ENCODE measurements around the gene STAT3.
"Not testable (repeated sequence)": the region's sequence is repeated elsewhere in the genome, so short reads cannot be mapped to it uniquely, and the experiment has no call there.

Gene STAT3

GRCh38 chr17:42405963-42406495 is 17.8 kb upstream of the STAT3 start:
- ChIA-PET POLR2A (ENCODE audit: low non-redundant PET) (interaction anchor here (0.8 kb wide), 1 partner anchor 286 kb away, joined by 3 read pairs; no protein-coding TSS in a partner anchor), CTCF (interaction anchor here (0.6 to 1.5 kb wide), 14 partner anchors 9 to 314 kb away, joined by 3 to 9 read pairs (median 4); partner anchors contain the start of gene CAVIN1)
- TF ChIP-seq, protein P1, sequence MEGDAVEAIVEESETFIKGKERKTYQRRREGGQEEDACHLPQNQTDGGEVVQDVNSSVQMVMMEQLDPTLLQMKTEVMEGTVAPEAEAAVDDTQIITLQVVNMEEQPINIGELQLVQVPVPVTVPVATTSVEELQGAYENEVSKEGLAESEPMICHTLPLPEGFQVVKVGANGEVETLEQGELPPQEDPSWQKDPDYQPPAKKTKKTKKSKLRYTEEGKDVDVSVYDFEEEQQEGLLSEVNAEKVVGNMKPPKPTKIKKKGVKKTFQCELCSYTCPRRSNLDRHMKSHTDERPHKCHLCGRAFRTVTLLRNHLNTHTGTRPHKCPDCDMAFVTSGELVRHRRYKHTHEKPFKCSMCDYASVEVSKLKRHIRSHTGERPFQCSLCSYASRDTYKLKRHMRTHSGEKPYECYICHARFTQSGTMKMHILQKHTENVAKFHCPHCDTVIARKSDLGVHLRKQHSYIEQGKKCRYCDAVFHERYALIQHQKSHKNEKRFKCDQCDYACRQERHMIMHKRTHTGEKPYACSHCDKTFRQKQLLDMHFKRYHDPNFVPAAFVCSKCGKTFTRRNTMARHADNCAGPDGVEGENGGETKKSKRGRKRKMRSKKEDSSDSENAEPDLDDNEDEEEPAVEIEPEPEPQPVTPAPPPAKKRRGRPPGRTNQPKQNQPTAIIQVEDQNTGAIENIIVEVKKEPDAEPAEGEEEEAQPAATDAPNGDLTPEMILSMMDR (conservative IDR thresholded peaks at IDR 0.05; ENCODE audit: low read depth), result peak; percentile 74
- peak overlapping the region; percentile 96 for H3K27ac ChIP-seq
- DNase-seq (ENCODE audit: low spot score), result peak; percentile 34

DNA sequence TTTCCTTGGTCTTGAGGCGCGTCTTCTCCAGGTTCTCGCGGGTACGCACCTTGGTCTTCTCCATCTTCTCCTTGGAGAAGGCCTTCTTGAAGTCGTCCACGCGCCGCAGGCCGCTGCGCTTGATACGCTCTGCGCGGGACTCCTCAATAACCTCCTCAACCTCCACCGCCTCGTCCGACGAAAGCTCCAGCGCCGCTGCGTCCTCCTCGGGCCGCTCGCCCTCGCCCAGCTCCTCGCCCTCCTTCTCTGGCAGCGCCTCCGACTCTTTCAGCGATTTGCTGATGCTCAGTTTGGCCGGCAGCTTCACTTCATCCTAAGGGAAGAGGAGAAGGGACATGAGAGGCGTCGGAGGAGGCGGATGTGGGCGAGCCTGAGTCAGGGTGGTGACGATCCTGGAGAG is 16.8 kb upstream of the STAT3 start:
- peak overlapping the region; percentile 96; the same call in 1 of the 2 replicates for H3K27ac ChIP-seq
- POLR2A ChIA-PET (ENCODE audit: low non-redundant PET), result no interaction called here
- CTCF ChIA-PET, result interaction anchor here (0.9 kb wide), 1 partner anchor 43 kb away, joined by 5 read pairs; no protein-coding TSS in a partner anchor
- TF ChIP-seq, protein P1 (conservative IDR thresholded peaks at IDR 0.05; ENCODE audit: low read depth), result no peak
- DNase-seq (ENCODE audit: low spot score), result no peak

DNA sequence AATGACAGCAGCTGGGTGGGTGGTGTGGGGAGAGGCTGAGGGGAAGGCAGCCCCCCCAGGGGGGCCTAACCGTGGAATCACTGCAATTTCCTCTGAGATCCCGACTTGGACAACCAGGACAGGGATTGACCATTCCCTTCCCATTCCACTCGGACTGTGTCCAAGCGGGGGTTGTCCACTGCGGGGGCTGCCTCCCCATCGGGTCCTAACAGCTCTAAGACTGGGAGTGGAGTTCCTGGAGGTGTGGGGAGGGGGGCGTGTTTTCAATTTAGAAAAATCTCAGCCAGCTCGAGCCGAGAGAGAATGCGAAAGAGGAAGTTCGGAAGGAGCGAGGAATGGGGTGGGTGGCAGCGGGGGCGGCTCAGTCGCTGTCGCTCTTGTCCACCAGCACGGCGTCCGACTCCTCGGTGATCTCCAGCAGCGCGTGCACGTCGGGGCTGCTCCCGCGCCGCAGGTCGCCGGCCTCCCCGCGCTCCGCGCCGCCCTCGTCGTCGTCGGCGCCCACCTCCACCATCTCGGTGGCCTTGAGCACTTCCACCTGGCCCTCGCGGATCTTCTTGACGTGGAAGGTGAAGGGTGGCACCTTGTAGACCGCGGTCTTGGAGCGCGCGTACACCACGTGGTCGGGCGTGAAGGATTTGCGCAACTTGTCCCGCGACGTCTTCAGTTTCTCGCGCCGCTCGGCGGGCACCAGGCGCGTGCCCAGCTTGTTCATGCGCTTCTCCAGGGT is 16.2 kb upstream of the STAT3 start:
- TF ChIP-seq, protein P1 (conservative IDR thresholded peaks at IDR 0.05; ENCODE audit: low read depth), result no peak
- DNase-seq (ENCODE audit: low spot score), result no peak
- ChIA-PET CTCF (no interaction called here), POLR2A (ENCODE audit: low non-redundant PET) (no interaction called here)
- H3K27ac ChIP-seq, result peak overlapping the region; percentile 96

DNA sequence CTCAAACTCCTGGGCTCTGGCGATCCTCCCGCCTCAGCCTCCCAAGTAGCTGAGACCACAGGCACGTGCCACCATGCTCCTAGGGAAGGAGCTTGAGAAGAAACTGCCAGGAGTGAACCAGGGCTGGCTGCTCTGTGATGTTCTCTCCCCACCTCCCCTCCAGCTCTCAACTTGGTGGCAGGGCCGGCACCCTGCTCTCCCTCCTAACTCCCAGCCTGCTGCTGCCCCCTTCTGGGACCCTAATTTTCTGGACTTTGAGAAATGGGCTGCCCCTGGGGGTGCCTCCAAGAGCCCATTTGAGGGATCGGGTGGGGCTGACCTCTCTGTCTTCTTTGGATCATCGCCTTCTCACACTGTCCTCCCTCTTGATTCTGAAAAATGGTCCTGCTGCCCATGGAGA is 14.9 kb upstream of the STAT3 start:
- POLR2A ChIA-PET (ENCODE audit: low non-redundant PET), result no interaction called here
- DNase-seq (ENCODE audit: low spot score), result no peak
- CTCF ChIA-PET, result interaction anchor here (0.5 kb wide), 1 partner anchor 55 kb away, joined by 6 read pairs; no protein-coding TSS in a partner anchor
- TF ChIP-seq, protein P1 (conservative IDR thresholded peaks at IDR 0.05; ENCODE audit: low read depth), result no peak
- H3K27ac ChIP-seq, result peak overlapping the region; percentile 96

- DNase-seq (ENCODE audit: low spot score), result no peak
- POLR2A ChIA-PET (ENCODE audit: low non-redundant PET), result no interaction called here
- TF ChIP-seq, protein P1 (conservative IDR thresholded peaks at IDR 0.05; ENCODE audit: low read depth), result no peak
- CTCF ChIA-PET, result no interaction called here
- H3K27ac ChIP-seq, result peak overlapping the region; percentile 96
These were observed 13.9 kb upstream of the STAT3 start for GRCh38 chr17:42402117-42402516.

- DNase-seq (ENCODE audit: low spot score); POLR2A ChIA-PET (ENCODE audit: low non-redundant PET); CTCF ChIA-PET: not testable (repeated sequence)
- peak overlapping the region; percentile 52 for H3K27ac ChIP-seq
These were observed 12.7 kb upstream of the STAT3 start for GRCh38 chr17:42400844-42401375.

Measured in RWPE1 (cell line).